ENCODE results near the gene SIM1.

GRCh38 chr6:100382031-100382430, 82.7 kb downstream of the SIM1 start:
- TF ChIP-seq CTCF (conservative IDR thresholded peaks at IDR 0.05) (no peak), EZH2 (IDR thresholded peaks at IDR 0.05; ENCODE audit: low read depth) (no peak)
